ENCODE measurements around the gene ACAD10.

DNA sequence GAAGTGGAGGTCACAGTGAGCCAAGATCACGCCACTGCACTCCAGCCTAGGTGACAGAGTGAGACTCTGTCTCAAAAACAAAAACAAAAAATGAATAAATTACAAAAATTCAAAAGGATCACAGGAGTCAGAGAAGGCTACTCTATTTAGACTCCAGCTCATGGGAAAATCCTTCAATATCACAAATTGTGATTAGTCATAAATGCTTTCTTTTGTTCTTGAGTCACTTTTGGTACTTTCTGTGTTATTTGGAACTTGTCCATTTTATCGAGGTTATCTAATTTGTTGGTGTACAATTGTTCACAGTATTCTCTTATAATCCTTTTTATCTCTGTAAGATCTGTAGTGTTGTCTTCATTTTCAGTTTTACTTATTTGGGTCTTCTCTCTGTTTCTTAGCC, 99.8 kb downstream of the ACAD10 start:
- TF ChIP-seq REST (IDR thresholded peaks at IDR 0.05; ENCODE audit: low read depth) (no peak), YY1 (IDR thresholded peaks at IDR 0.05; ENCODE audit: low read depth) (no peak), FOXM1 (IDR thresholded peaks at IDR 0.05; ENCODE audit: borderline replicate concordance, low read depth) (no peak), NFIC (IDR thresholded peaks at IDR 0.05) (no peak), EGR1 (IDR thresholded peaks at IDR 0.05) (no peak), CREB1 (IDR thresholded peaks at IDR 0.05; ENCODE audit: low read depth) (no peak), EP300 (IDR thresholded peaks at IDR 0.05; ENCODE audit: borderline replicate concordance) (no peak), TAF1 (IDR thresholded peaks at IDR 0.05; ENCODE audit: low read depth) (no peak), TCF12 (IDR thresholded peaks at IDR 0.05; ENCODE audit: low read depth) (no peak), RAD21 (IDR thresholded peaks at IDR 0.05; ENCODE audit: low read depth) (no peak), CEBPB (IDR thresholded peaks at IDR 0.05) (no peak)
- TF ChIP-seq, protein P1, sequence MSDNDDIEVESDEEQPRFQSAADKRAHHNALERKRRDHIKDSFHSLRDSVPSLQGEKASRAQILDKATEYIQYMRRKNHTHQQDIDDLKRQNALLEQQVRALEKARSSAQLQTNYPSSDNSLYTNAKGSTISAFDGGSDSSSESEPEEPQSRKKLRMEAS (IDR thresholded peaks at IDR 0.05), result no peak
